ENCODE data around the gene SVEP1. TPM values are rescaled to one million over a fixed set of nuclear protein-coding genes. Genes with fewer than 3 reads are reported as not detected.

Gene SVEP1
- total RNA-seq, 6 experiments from 2014 or later: 4.0 to 6.8 (median 5.8) TPM

DNA sequence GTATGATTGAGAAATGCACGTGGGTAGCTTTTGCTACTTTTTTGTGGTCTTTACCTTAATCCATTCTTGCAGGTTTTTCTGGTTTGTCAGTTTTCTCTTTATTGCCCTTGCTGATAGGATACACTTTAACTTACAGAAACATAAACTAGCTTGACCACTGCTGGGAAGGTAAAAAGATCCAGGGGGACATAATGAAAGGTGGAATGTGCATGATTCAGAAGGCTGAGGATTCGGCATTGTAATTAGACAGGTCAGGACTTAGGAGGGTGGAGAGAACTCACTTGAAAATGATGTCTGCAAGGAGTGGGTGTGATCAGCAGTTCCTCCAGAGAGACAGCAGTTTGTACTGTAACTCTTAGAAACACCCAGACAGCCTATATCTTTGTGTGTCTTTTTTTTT is 222.0 kb downstream of the SVEP1 start:
- TF ChIP-seq, protein P1, sequence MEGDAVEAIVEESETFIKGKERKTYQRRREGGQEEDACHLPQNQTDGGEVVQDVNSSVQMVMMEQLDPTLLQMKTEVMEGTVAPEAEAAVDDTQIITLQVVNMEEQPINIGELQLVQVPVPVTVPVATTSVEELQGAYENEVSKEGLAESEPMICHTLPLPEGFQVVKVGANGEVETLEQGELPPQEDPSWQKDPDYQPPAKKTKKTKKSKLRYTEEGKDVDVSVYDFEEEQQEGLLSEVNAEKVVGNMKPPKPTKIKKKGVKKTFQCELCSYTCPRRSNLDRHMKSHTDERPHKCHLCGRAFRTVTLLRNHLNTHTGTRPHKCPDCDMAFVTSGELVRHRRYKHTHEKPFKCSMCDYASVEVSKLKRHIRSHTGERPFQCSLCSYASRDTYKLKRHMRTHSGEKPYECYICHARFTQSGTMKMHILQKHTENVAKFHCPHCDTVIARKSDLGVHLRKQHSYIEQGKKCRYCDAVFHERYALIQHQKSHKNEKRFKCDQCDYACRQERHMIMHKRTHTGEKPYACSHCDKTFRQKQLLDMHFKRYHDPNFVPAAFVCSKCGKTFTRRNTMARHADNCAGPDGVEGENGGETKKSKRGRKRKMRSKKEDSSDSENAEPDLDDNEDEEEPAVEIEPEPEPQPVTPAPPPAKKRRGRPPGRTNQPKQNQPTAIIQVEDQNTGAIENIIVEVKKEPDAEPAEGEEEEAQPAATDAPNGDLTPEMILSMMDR (IDR thresholded peaks at IDR 0.05): no peak
- Mint-ChIP-seq H3K4me1 (ENCODE audit: low read depth) (no peaks in the 10 kb centered on the region), H3K9me3 (no peaks in the 10 kb centered on the region), H3K4me3 (no peak overlapping the region), H3K27me3 (ENCODE audit: insufficient read depth) (peaks cover 1% of the 10 kb centered on the region), H3K27ac (no peak overlapping the region), H3K36me3 (ENCODE audit: low read depth) (no peaks in the 10 kb centered on the region)
- DNase-seq: no peak

DNA sequence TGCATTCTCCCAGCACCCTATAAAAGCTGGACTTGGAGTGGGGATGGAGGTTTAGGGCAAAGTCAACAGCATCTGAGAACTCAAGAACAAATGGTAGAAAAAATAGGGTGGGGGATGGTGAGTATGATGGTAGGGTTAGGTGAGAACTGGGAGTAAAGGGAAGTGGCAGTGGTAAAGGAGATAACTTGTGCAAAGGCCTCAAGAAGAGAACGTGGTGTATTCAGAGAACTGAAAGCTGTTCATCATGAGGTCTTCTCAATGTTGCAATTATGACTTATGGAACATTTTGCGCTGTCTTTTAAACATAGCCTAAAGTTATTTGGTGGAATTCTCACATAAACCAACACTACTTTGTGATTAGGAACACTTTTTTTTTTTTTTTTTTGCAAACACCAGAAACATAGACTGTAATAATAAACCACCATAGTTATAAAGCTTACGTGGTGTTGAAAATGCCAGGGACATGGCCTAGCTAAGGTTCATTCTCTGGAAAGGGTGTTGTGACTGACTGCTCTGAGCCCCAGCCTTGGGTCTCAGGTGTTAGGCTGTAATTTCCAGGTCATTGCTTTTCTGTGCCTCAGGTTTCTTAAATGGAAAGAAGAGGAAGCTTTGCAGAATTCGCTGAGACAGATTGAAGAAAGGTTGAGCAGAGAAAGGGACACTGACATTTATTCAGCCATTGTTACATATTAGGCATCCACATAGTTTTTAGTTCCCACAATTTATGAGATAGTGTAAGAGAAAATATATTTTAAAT is 222.7 kb downstream of the SVEP1 start:
- no peak overlapping the region for H3K27ac Mint-ChIP-seq
- TF ChIP-seq, protein P1 (IDR thresholded peaks at IDR 0.05): no peak
- H3K4me1 Mint-ChIP-seq (ENCODE audit: low read depth): no peaks in the 10 kb centered on the region
- H3K36me3 Mint-ChIP-seq (ENCODE audit: low read depth): no peaks in the 10 kb centered on the region
- no peak for DNase-seq
- H3K9me3 Mint-ChIP-seq: no peaks in the 10 kb centered on the region
- peaks cover 1% of the 10 kb centered on the region for H3K27me3 Mint-ChIP-seq (ENCODE audit: insufficient read depth)
- no peak overlapping the region for H3K4me3 Mint-ChIP-seq

DNA sequence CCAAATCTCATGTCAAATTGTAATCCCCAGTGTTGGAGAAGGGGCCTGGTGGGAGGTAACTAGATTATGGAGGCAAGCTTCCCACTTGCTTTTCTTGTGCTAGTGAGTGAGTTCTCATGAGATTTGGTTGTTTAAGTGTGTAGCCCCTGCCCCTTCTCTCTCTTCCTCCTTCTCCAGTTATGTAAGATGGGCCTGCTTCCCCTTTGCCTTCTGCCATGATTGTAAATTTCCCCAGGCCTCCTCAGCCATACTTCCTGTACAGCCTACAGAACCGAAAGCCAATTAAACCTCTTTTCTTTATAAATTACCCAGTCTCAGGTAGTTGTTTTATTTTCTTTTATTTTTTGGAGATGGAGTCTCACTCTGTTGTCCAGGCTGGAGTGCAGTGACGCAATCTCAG is 223.6 kb downstream of the SVEP1 start:
- Mint-ChIP-seq H3K27ac (no peak overlapping the region), H3K4me3 (no peak overlapping the region), H3K4me1 (ENCODE audit: low read depth) (peaks cover 5% of the 10 kb centered on the region), H3K36me3 (ENCODE audit: low read depth) (no peaks in the 10 kb centered on the region), H3K9me3 (no peaks in the 10 kb centered on the region), H3K27me3 (ENCODE audit: insufficient read depth) (peaks cover 1% of the 10 kb centered on the region)
- TF ChIP-seq, protein P1 (IDR thresholded peaks at IDR 0.05): no peak
- no peak for DNase-seq

DNA sequence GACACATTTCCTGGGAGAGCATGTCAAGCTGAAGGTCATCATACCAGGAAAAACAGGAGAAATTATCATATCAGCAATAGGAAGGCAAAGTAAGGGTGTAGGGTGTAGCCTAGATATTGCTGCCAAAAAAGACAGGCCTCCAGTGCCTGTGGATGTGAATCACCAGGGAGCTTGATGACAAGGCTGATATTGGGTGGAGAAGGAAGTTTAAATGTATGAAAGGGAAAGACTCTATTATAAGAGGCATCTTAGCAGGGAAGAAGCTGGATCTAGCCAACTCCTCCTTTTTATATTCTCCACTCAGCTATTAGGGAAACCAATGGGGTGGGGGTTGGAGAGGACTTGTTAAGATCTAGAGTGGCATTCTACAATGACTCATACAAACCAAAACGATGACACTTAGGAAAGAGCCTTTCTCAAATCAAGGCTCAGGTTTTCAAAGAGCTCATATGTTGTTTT is 228.5 kb downstream of the SVEP1 start:
- peaks cover 3% of the 10 kb centered on the region for H3K27me3 Mint-ChIP-seq (ENCODE audit: insufficient read depth)
- no peaks in the 10 kb centered on the region for H3K36me3 Mint-ChIP-seq (ENCODE audit: low read depth)
- TF ChIP-seq, protein P1 (IDR thresholded peaks at IDR 0.05): no peak
- peak; percentile 83 for DNase-seq
- peaks cover 14% of the 10 kb centered on the region for H3K4me1 Mint-ChIP-seq (ENCODE audit: low read depth)
- H3K27ac Mint-ChIP-seq: peak overlapping the region; percentile 30; the same call in 1 of the 2 replicates
- H3K9me3 Mint-ChIP-seq: no peaks in the 10 kb centered on the region
- H3K4me3 Mint-ChIP-seq: no peak overlapping the region; the same call in 1 of the 2 replicates

DNA sequence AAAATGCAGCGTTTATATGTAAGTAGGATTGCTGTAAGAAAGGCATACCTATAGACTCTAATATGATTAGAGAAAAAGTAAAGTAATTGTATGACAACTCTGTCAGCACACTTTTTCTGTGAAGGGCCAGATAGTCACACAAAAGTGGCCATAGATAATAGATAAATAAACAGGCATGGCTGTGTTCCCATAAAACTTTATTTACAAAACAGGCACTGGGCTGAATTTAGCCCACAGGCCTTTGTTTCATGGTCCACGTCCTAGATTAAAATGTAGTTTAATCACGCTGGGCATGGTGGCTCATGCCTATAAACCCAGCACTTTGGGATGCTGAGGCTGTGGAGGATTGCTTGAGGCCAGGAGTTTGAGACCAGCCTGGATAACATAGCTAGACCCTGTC is 233.2 kb downstream of the SVEP1 start:
- Mint-ChIP-seq H3K4me1 (ENCODE audit: low read depth) (peaks cover 12% of the 10 kb centered on the region), H3K36me3 (ENCODE audit: low read depth) (no peaks in the 10 kb centered on the region), H3K27ac (no peak overlapping the region), H3K27me3 (ENCODE audit: insufficient read depth) (peaks cover 6% of the 10 kb centered on the region), H3K4me3 (no peak overlapping the region), H3K9me3 (no peaks in the 10 kb centered on the region)
- TF ChIP-seq, protein P1 (IDR thresholded peaks at IDR 0.05): no peak
- no peak for DNase-seq

Measured in HFFc6 (cell line).